Hepatocyte (in vitro differentiated cells): ENCODE data around the gene IL20. TPM values are rescaled to one million over a fixed set of nuclear protein-coding genes. Genes with fewer than 3 reads are reported as not detected.
"Not testable (repeated sequence)": the region's sequence is repeated elsewhere in the genome, so short reads cannot be mapped to it uniquely, and the experiment has no call there.

Experiments used
- DNase-seq: peaks from one replicate; pipeline ENCODE4 v3.0.0-alpha.2; 2016; ENCODE audit warnings: low spot score
- H2AFZ ChIP-seq: fragments of 200-600 bp; sonication (generic); 2 replicates; pipeline ENCODE4 v1.6.0; 2016; ENCODE audit warnings: antibody characterized with exemption, mild to moderate bottlenecking
- H3K27ac ChIP-seq: fragments of 200-600 bp; sonication (generic); 2 replicates; pipeline ENCODE4 v1.5.1; 2016; ENCODE audit warnings: mild to moderate bottlenecking
- H3K27me3 ChIP-seq: fragments of 200-600 bp; sonication (generic); 2 replicates; pipeline ENCODE4 v1.6.1; 2016
- H3K36me3 ChIP-seq: fragments of 200-600 bp; sonication (generic); replicated peaks from 2 replicates; pipeline ENCODE4 v1.5.1; 2016; ENCODE audit warnings: low read depth; ENCODE audit not compliant: insufficient read depth
- H3K4me1 ChIP-seq: fragments of 200-600 bp; sonication (generic); 2 replicates; pipeline ENCODE4 v1.5.1; 2016; ENCODE audit warnings: mild to moderate bottlenecking, moderate library complexity; ENCODE audit not compliant: insufficient read depth
- H3K4me2 ChIP-seq: fragments of 200-600 bp; sonication (generic); 2 replicates; pipeline ENCODE4 v1.6.0; 2016
- H3K4me3 ChIP-seq: fragments of 200-600 bp; sonication (generic); 2 replicates; pipeline ENCODE4 v1.5.1; 2016; ENCODE audit warnings: mild to moderate bottlenecking
- H3K79me2 ChIP-seq: fragments of 200-600 bp; sonication (generic); 2 replicates; pipeline ENCODE4 v1.6.0; 2017; ENCODE audit warnings: mild to moderate bottlenecking
- H3K9me2 ChIP-seq: fragments of 200-600 bp; sonication (generic); replicated peaks from 2 replicates; pipeline ENCODE4 v1.6.0; 2017; ENCODE audit warnings: mild to moderate bottlenecking; ENCODE audit not compliant: insufficient read depth
- H3K9me3 ChIP-seq: fragments of 200-600 bp; sonication (generic); 2 replicates; pipeline ENCODE4 v1.5.1; 2016; ENCODE audit warnings: low read depth, mild to moderate bottlenecking
- H4K20me1 ChIP-seq: fragments of 200-600 bp; sonication (generic); 2 replicates; pipeline ENCODE4 v1.6.0; 2016; ENCODE audit warnings: mild to moderate bottlenecking; ENCODE audit not compliant: insufficient read depth, poor library complexity, severe bottlenecking
- CTCF ChIP-seq: fragments of 200-600 bp; sonication (generic); IDR thresholded peaks from 2 replicates; pipeline ENCODE4 v1.5.1; 2016; ENCODE audit warnings: antibody characterized with exemption, mild to moderate bottlenecking; ENCODE audit not compliant: poor library complexity
- EZH2 ChIP-seq: fragments of 200-600 bp; sonication (generic); IDR thresholded peaks from 2 replicates; pipeline ENCODE4 v1.6.1; 2016; ENCODE audit warnings: antibody characterized with exemption, mild to moderate bottlenecking, borderline replicate concordance
- EZH2phosphoT487 ChIP-seq: fragments of 200-600 bp; sonication (generic); IDR thresholded peaks from one replicate; pipeline ENCODE4 v1.6.1; 2018; ENCODE audit warnings: antibody characterized with exemption, mild to moderate bottlenecking, low read depth, moderate library complexity; ENCODE audit not compliant: unreplicated experiment, severe bottlenecking
- WGBS: methylation state at CpG from one replicate; pipeline ENCODE4 v1.1.6; 2016; ENCODE audit warnings: low lambda C conversion rate; ENCODE audit errors: missing lambda C conversion rate; 5-methylcytosine and 5-hydroxymethylcytosine counted together
- polyA plus RNA-seq: library from polyadenylated mRNA; unstranded; fragments of >200 nt; fragmentation: Nextera tagmentation; extraction: Ambion mirVana; gene quantifications from 2 replicates; pipeline ENCODE4 v1.2.1, GENCODE V29; 2016
- total RNA-seq: library from RNA; depleted of rRNA; stranded (reverse); fragments of >200 nt; gene quantifications from 2 replicates; pipeline ENCODE4 v1.2.3, GENCODE V29; 2014

The IL20 gene
- total and polyA plus RNA-seq, 2 experiments from 2014 or later: not detected

- H3K27ac ChIP-seq: no peak overlapping the region
- peaks cover 6% of the 10 kb centered on the region for H3K4me1 ChIP-seq
- DNase-seq: no peak
- TF ChIP-seq EZH2 (no peak), EZH2phosphoT487 (no peak), CTCF (no peak)
- 85% methylated on average over 2 of the region's 2 CpGs for WGBS
- H3K27me3 ChIP-seq: peaks cover 6% of the 10 kb centered on the region
- no peaks in the 10 kb centered on the region for H4K20me1 ChIP-seq
- no peaks in the 10 kb centered on the region for H3K79me2 ChIP-seq
- no peak overlapping the region for H3K4me2 ChIP-seq
- H3K9me3 ChIP-seq: no peaks in the 10 kb centered on the region
- H3K9me2 ChIP-seq: no peaks in the 10 kb centered on the region
- H3K36me3 ChIP-seq: no peaks in the 10 kb centered on the region
- no peak overlapping the region for H3K4me3 ChIP-seq
- no peak overlapping the region for H2AFZ ChIP-seq
These were observed 15.0 kb upstream of the IL20 start for GRCh38 chr1:206850401-206850800.

GRCh38 chr1:206851341-206852010, 13.9 kb upstream of the IL20 start:
- Histone ChIP-seq H3K9me2 (no peaks in the 10 kb centered on the region), H3K4me3 (no peak overlapping the region), H3K9me3 (no peaks in the 10 kb centered on the region), H4K20me1 (no peaks in the 10 kb centered on the region), H2AFZ (no peak overlapping the region), H3K27ac (no peak overlapping the region), H3K36me3 (no peaks in the 10 kb centered on the region), H3K27me3 (peaks cover 6% of the 10 kb centered on the region), H3K4me1 (peaks cover 6% of the 10 kb centered on the region), H3K4me2 (no peak overlapping the region), H3K79me2 (no peaks in the 10 kb centered on the region)
- no peak for DNase-seq
- TF ChIP-seq EZH2: no peak
- TF ChIP-seq EZH2phosphoT487: no peak
- TF ChIP-seq CTCF: no peak
- 85% methylated on average over 5 of the region's 5 CpGs for WGBS

- not testable (repeated sequence) for H4K20me1 ChIP-seq, H3K27ac ChIP-seq, H2AFZ ChIP-seq, DNase-seq, H3K9me3 ChIP-seq, H3K36me3 ChIP-seq, H3K27me3 ChIP-seq, H3K9me2 ChIP-seq, H3K4me2 ChIP-seq, H3K79me2 ChIP-seq, H3K4me1 ChIP-seq, H3K4me3 ChIP-seq
- 92% methylated on average over 2 of the region's 2 CpGs for WGBS
These were observed 12.8 kb upstream of the IL20 start for GRCh38 chr1:206852662-206853061.

GRCh38 chr1:206853696-206854095, 11.7 kb upstream of the IL20 start:
- H3K36me3 ChIP-seq, H3K4me2 ChIP-seq, H4K20me1 ChIP-seq: not testable (repeated sequence)

More at GRCh38 chr1:206853696-206854095, 11.7 kb upstream of the IL20 start:
- H3K4me1 ChIP-seq, H3K27ac ChIP-seq, H3K9me2 ChIP-seq, H2AFZ ChIP-seq, H3K79me2 ChIP-seq, H3K9me3 ChIP-seq, H3K27me3 ChIP-seq, DNase-seq, H3K4me3 ChIP-seq: not testable (repeated sequence)
